ENCODE data around the gene ZSCAN31.
A peak's percentile ranks its signal among the peaks of the same experiment; 100 is the strongest.

Gene ZSCAN31

GRCh38 chr6:28335040-28335563 is 846 bp downstream of the ZSCAN31 start:
- 20% methylated on average over 9 of the region's 12 CpGs for WGBS (ENCODE audit: insufficient coverage)
- H3K4me1 ChIP-seq (ENCODE audit: control extremely low read depth in 1 of 4, control insufficient read depth in 4 of 4, insufficient read depth in 4 of 4, low read length in 3 of 4): peaks cover 9 to 46% (median 28%) of the 10 kb centered on the region in 4 experiments
- H3K36me3 ChIP-seq (ENCODE audit: control insufficient read depth in 4 of 4, insufficient read depth in 4 of 4, low read length in 3 of 4): peaks cover 0 to 2% (median 0%) of the 10 kb centered on the region in 4 experiments
- H3K4me3 ChIP-seq (ENCODE audit: control insufficient read depth in 1 of 7, extremely low read depth in 1 of 7, insufficient read depth in 4 of 7, low read depth in 2 of 7, low read length in 6 of 7): peak overlapping the region; percentile 13 to 93 (median 80)
- no peak for DNase-seq
- H3K27me3 ChIP-seq (replicated peaks in 2 of 5; ENCODE audit: control insufficient read depth in 4 of 5, insufficient read depth in 5 of 5, low read length in 4 of 5): no peaks in the 10 kb centered on the region
- H3K9me3 ChIP-seq (ENCODE audit: control extremely low read depth in 1 of 5, control insufficient read depth in 4 of 5, insufficient read depth in 2 of 5, low read depth in 1 of 5, low read length in 4 of 5): peaks cover under 1 to 12% (median 2%) of the 10 kb centered on the region in 5 experiments
- peak overlapping the region; percentile 95 to 99 for H3K27ac ChIP-seq (ENCODE audit: insufficient read depth in 1 of 2, low read depth in 1 of 2, low read length in 2 of 2, poor library complexity in 1 of 2, severe bottlenecking in 2 of 2)
- ChIA-PET CTCF (interaction anchor here (1.0 to 5.9 kb wide), 6 partner anchors 8 to 74 kb away, joined by 3 to 42 read pairs (median 5); no protein-coding TSS in a partner anchor), POLR2A (interaction anchor here (0.7 to 2.9 kb wide), 8 partner anchors 11 to 468 kb away, joined by 3 to 20 read pairs (median 7); partner anchors contain the start of genes PGBD1, ZKSCAN4 and ZSCAN26)

- CTCF ChIA-PET: interaction anchor here (1.2 to 5.9 kb wide), 4 partner anchors 19 to 74 kb away, joined by 3 to 42 read pairs (median 6); no protein-coding TSS in a partner anchor
- POLR2A ChIA-PET: interaction anchor here (1.1 to 2.9 kb wide), 2 partner anchors 10 to 21 kb away, joined by 3 to 20 read pairs; no protein-coding TSS in a partner anchor
- peak in 1 of 3 donors; percentile 36 for DNase-seq
- peak overlapping the region; percentile 95 to 99 for H3K27ac ChIP-seq (ENCODE audit: insufficient read depth in 1 of 2, low read depth in 1 of 2, low read length in 2 of 2, poor library complexity in 1 of 2, severe bottlenecking in 2 of 2)
- peaks cover 0 to 3% (median under 1%) of the 10 kb centered on the region in 4 experiments for H3K36me3 ChIP-seq (ENCODE audit: control insufficient read depth in 4 of 4, insufficient read depth in 4 of 4, low read length in 3 of 4)
- peaks cover 9 to 46% (median 28%) of the 10 kb centered on the region in 4 experiments for H3K4me1 ChIP-seq (ENCODE audit: control extremely low read depth in 1 of 4, control insufficient read depth in 4 of 4, insufficient read depth in 4 of 4, low read length in 3 of 4)
- WGBS (ENCODE audit: insufficient coverage): 100% methylated on average over 4 of the region's 7 CpGs
- no peaks in the 10 kb centered on the region for H3K27me3 ChIP-seq (replicated peaks in 2 of 5; ENCODE audit: control insufficient read depth in 4 of 5, insufficient read depth in 5 of 5, low read length in 4 of 5)
- H3K9me3 ChIP-seq (ENCODE audit: control extremely low read depth in 1 of 5, control insufficient read depth in 4 of 5, insufficient read depth in 2 of 5, low read depth in 1 of 5, low read length in 4 of 5): peaks cover 0 to 15% (median 2%) of the 10 kb centered on the region in 5 experiments
- H3K4me3 ChIP-seq (ENCODE audit: control insufficient read depth in 1 of 7, extremely low read depth in 1 of 7, insufficient read depth in 4 of 7, low read depth in 2 of 7, low read length in 6 of 7): peak overlapping the region in 5 of 7 experiments; percentile 77 to 93 (median 90)
Measured at GRCh38 chr6:28334286-28335039, 1.5 kb downstream of the ZSCAN31 start.

- no peak for DNase-seq
- peaks cover 9 to 46% (median 28%) of the 10 kb centered on the region in 4 experiments for H3K4me1 ChIP-seq (ENCODE audit: control extremely low read depth in 1 of 4, control insufficient read depth in 4 of 4, insufficient read depth in 4 of 4, low read length in 3 of 4)
- peak overlapping the region in 1 of 2 experiments; percentile 99 for H3K27ac ChIP-seq (ENCODE audit: insufficient read depth in 1 of 2, low read depth in 1 of 2, low read length in 2 of 2, poor library complexity in 1 of 2, severe bottlenecking in 2 of 2)
- peaks cover 0 to 22% (median 4%) of the 10 kb centered on the region in 5 experiments for H3K9me3 ChIP-seq (ENCODE audit: control extremely low read depth in 1 of 5, control insufficient read depth in 4 of 5, insufficient read depth in 2 of 5, low read depth in 1 of 5, low read length in 4 of 5)
- peak overlapping the region in 1 of 7 experiments; percentile 27 for H3K4me3 ChIP-seq (ENCODE audit: control insufficient read depth in 1 of 7, extremely low read depth in 1 of 7, insufficient read depth in 4 of 7, low read depth in 2 of 7, low read length in 6 of 7)
- ChIA-PET POLR2A (no interaction called here), CTCF (interaction anchor here (5.9 kb wide), 1 partner anchor 21 kb away, joined by 42 read pairs; no protein-coding TSS in a partner anchor)
- peaks cover 0 to 10% (median 5%) of the 10 kb centered on the region in 4 experiments for H3K36me3 ChIP-seq (ENCODE audit: control insufficient read depth in 4 of 4, insufficient read depth in 4 of 4, low read length in 3 of 4)
- no peaks in the 10 kb centered on the region for H3K27me3 ChIP-seq (replicated peaks in 2 of 5; ENCODE audit: control insufficient read depth in 4 of 5, insufficient read depth in 5 of 5, low read length in 4 of 5)
- 70% methylated on average over 1 of the region's 1 CpG for WGBS (ENCODE audit: insufficient coverage)
Measured at GRCh38 chr6:28333599-28334018, 2.3 kb downstream of the ZSCAN31 start.

- ChIA-PET CTCF (no interaction called here), POLR2A (no interaction called here)
- Histone ChIP-seq H3K9me3 (ENCODE audit: control extremely low read depth in 1 of 5, control insufficient read depth in 4 of 5, insufficient read depth in 2 of 5, low read depth in 1 of 5, low read length in 4 of 5) (peaks cover 0 to 22% (median 7%) of the 10 kb centered on the region in 5 experiments), H3K4me3 (ENCODE audit: control insufficient read depth in 1 of 7, extremely low read depth in 1 of 7, insufficient read depth in 4 of 7, low read depth in 2 of 7, low read length in 6 of 7) (peak overlapping the region in 1 of 7 experiments; percentile 25), H3K27me3 (replicated peaks in 2 of 5; ENCODE audit: control insufficient read depth in 4 of 5, insufficient read depth in 5 of 5, low read length in 4 of 5) (no peaks in the 10 kb centered on the region), H3K36me3 (ENCODE audit: control insufficient read depth in 4 of 4, insufficient read depth in 4 of 4, low read length in 3 of 4) (peaks cover 0 to 10% (median 5%) of the 10 kb centered on the region in 4 experiments), H3K4me1 (ENCODE audit: control extremely low read depth in 1 of 4, control insufficient read depth in 4 of 4, insufficient read depth in 4 of 4, low read length in 3 of 4) (peaks cover 9 to 43% (median 27%) of the 10 kb centered on the region in 4 experiments), H3K27ac (ENCODE audit: insufficient read depth in 1 of 2, low read depth in 1 of 2, low read length in 2 of 2, poor library complexity in 1 of 2, severe bottlenecking in 2 of 2) (peak overlapping the region in 1 of 2 experiments; percentile 99)
- no peak for DNase-seq
- WGBS (ENCODE audit: insufficient coverage): no CpG with 5 or more reads among the region's 2 CpGs
Measured at GRCh38 chr6:28333047-28333446, 2.9 kb downstream of the ZSCAN31 start.

GRCh38 chr6:28330041-28330440 is 5.9 kb downstream of the ZSCAN31 start:
- WGBS (ENCODE audit: insufficient coverage): no CpG with 5 or more reads among the region's 1 CpG
- peaks cover 7 to 49% (median 27%) of the 10 kb centered on the region in 5 experiments for H3K9me3 ChIP-seq (ENCODE audit: control extremely low read depth in 1 of 5, control insufficient read depth in 4 of 5, insufficient read depth in 2 of 5, low read depth in 1 of 5, low read length in 4 of 5)
- POLR2A ChIA-PET: no interaction called here
- CTCF ChIA-PET: interaction anchor here (1.0 kb wide), 1 partner anchor 25 kb away, joined by 3 read pairs; no protein-coding TSS in a partner anchor
- no peak overlapping the region for H3K4me3 ChIP-seq (ENCODE audit: control insufficient read depth in 1 of 7, extremely low read depth in 1 of 7, insufficient read depth in 4 of 7, low read depth in 2 of 7, low read length in 6 of 7)
- peaks cover 2 to 16% (median 10%) of the 10 kb centered on the region in 4 experiments for H3K4me1 ChIP-seq (ENCODE audit: control extremely low read depth in 1 of 4, control insufficient read depth in 4 of 4, insufficient read depth in 4 of 4, low read length in 3 of 4)
- peaks cover 17 to 37% (median 24%) of the 10 kb centered on the region in 4 experiments for H3K36me3 ChIP-seq (ENCODE audit: control insufficient read depth in 4 of 4, insufficient read depth in 4 of 4, low read length in 3 of 4)
- H3K27me3 ChIP-seq (replicated peaks in 2 of 5; ENCODE audit: control insufficient read depth in 4 of 5, insufficient read depth in 5 of 5, low read length in 4 of 5): no peaks in the 10 kb centered on the region
- no peak for DNase-seq
- no peak overlapping the region for H3K27ac ChIP-seq (ENCODE audit: insufficient read depth in 1 of 2, low read depth in 1 of 2, low read length in 2 of 2, poor library complexity in 1 of 2, severe bottlenecking in 2 of 2)

- Histone ChIP-seq H3K9me3 (ENCODE audit: control extremely low read depth in 1 of 5, control insufficient read depth in 4 of 5, insufficient read depth in 2 of 5, low read depth in 1 of 5, low read length in 4 of 5) (peaks cover 7 to 65% (median 32%) of the 10 kb centered on the region in 5 experiments), H3K4me3 (ENCODE audit: control insufficient read depth in 1 of 7, extremely low read depth in 1 of 7, insufficient read depth in 4 of 7, low read depth in 2 of 7, low read length in 6 of 7) (peak overlapping the region in 2 of 7 experiments; percentile 1 to 52), H3K4me1 (ENCODE audit: control extremely low read depth in 1 of 4, control insufficient read depth in 4 of 4, insufficient read depth in 4 of 4, low read length in 3 of 4) (no peaks in the 10 kb centered on the region), H3K27ac (ENCODE audit: insufficient read depth in 1 of 2, low read depth in 1 of 2, low read length in 2 of 2, poor library complexity in 1 of 2, severe bottlenecking in 2 of 2) (no peak overlapping the region), H3K27me3 (replicated peaks in 2 of 5; ENCODE audit: control insufficient read depth in 4 of 5, insufficient read depth in 5 of 5, low read length in 4 of 5) (no peaks in the 10 kb centered on the region), H3K36me3 (ENCODE audit: control insufficient read depth in 4 of 4, insufficient read depth in 4 of 4, low read length in 3 of 4) (peaks cover 20 to 59% (median 27%) of the 10 kb centered on the region in 4 experiments)
- no peak for DNase-seq
- CTCF ChIA-PET: interaction anchor here (2.0 kb wide), 1 partner anchor 9 kb away, joined by 6 read pairs; the partner anchor contains the start of gene ZSCAN31
- WGBS (ENCODE audit: insufficient coverage): 98% methylated on average over 7 of the region's 7 CpGs
- POLR2A ChIA-PET: no interaction called here
Measured at GRCh38 chr6:28326371-28326948, 9.5 kb downstream of the ZSCAN31 start.

All from common myeloid progenitor, CD34-positive (primary cell).